GM19328 (cell line): Measurements from ENCODE around the gene RGS6.

Experiments
- ATAC-seq: cut with Tn5 transposase; IDR thresholded peaks from one replicate; pipeline ENCODE4 v1.9.1; 2021; ENCODE audit warnings: mild to moderate bottlenecking, moderate library complexity; ENCODE audit not compliant: unreplicated experiment

RGS6 gene

GRCh38 chr14:72303930-72304329, 371.7 kb downstream of the RGS6 start:
- ATAC-seq: no peak

GRCh38 chr14:72305561-72305960, 373.3 kb downstream of the RGS6 start:
- ATAC-seq: no peak

GRCh38 chr14:72308967-72309485, 376.8 kb downstream of the RGS6 start:
- no peak for ATAC-seq

GRCh38 chr14:72311116-72311515, 378.9 kb downstream of the RGS6 start:
- ATAC-seq: no peak

GRCh38 chr14:72311516-72311915, 379.3 kb downstream of the RGS6 start:
- ATAC-seq: no peak

GRCh38 chr14:72314808-72315435, 382.7 kb downstream of the RGS6 start:
- no peak for ATAC-seq

GRCh38 chr14:72315714-72316113, 383.5 kb downstream of the RGS6 start:
- ATAC-seq: no peak

GRCh38 chr14:72318648-72319047, 386.4 kb downstream of the RGS6 start:
- no peak for ATAC-seq

- no peak for ATAC-seq
Observed at GRCh38 chr14:72332046-72332445, 399.8 kb downstream of the RGS6 start.

- ATAC-seq: no peak
Observed at GRCh38 chr14:72332871-72333270, 400.6 kb downstream of the RGS6 start.

GRCh38 chr14:72333357-72333756, 401.1 kb downstream of the RGS6 start:
- ATAC-seq: no peak

GRCh38 chr14:72336311-72336980, 404.2 kb downstream of the RGS6 start:
- no peak for ATAC-seq

GRCh38 chr14:72341237-72341636, 409.0 kb downstream of the RGS6 start:
- ATAC-seq: no peak

GRCh38 chr14:72341686-72342085, 409.5 kb downstream of the RGS6 start:
- no peak for ATAC-seq

GRCh38 chr14:72347118-72347517, 414.9 kb downstream of the RGS6 start:
- no peak for ATAC-seq

- no peak for ATAC-seq
Observed at GRCh38 chr14:72350215-72350614, 418.0 kb downstream of the RGS6 start.

- ATAC-seq: no peak
Observed at GRCh38 chr14:72352012-72352411, 419.8 kb downstream of the RGS6 start.

GRCh38 chr14:72366619-72367018, 434.4 kb downstream of the RGS6 start:
- no peak for ATAC-seq

GRCh38 chr14:72369106-72369505, 436.9 kb downstream of the RGS6 start:
- ATAC-seq: no peak

GRCh38 chr14:72377016-72377415, 444.8 kb downstream of the RGS6 start:
- ATAC-seq: no peak

GRCh38 chr14:72380456-72380855, 448.2 kb downstream of the RGS6 start:
- ATAC-seq: no peak

- no peak for ATAC-seq
Observed at GRCh38 chr14:72383865-72384264, 451.6 kb downstream of the RGS6 start.

- ATAC-seq: no peak
Observed at GRCh38 chr14:72387726-72388125, 455.5 kb downstream of the RGS6 start.
